CD1c-positive myeloid dendritic cell (primary cell): ENCODE results near the gene KIZ.
"Not testable (repeated sequence)": the region's sequence is repeated elsewhere in the genome, so short reads cannot be mapped to it uniquely, and the experiment has no call there.

ENCODE experiments used
- DNase-seq: peaks from one replicate; pipeline ENCODE4 v3.0.0-alpha.2; 2016; ENCODE audit errors: extremely low spot score

KIZ gene

GRCh38 chr20:21137078-21137477 is 11.2 kb downstream of the KIZ start:
- no peak for DNase-seq

GRCh38 chr20:21139881-21140566 is 14.1 kb downstream of the KIZ start:
- no peak for DNase-seq

DNA sequence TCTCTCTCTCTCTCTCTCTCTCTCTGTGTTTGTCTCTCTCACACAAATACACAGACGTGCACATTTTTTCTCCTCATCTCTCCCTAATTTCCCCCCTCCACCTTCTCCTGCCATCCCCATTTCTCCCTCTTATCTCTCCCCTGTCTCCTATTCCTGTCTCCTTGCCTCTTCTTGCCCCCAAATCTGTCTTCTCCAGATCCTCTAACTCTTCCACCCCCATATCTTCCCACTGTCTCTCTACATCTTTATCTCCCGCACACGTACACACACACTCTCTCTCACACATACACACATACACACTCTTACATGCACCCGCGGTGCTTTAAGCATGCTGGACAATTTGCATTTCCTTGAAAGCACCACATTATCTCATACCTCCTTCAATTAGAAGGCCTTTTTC is 15.9 kb downstream of the KIZ start:
- DNase-seq, result no peak

GRCh38 chr20:21143194-21143890 is 17.5 kb downstream of the KIZ start:
- DNase-seq, result no peak

- no peak for DNase-seq
Observed at GRCh38 chr20:21145424-21145823, 19.5 kb downstream of the KIZ start.

- no peak for DNase-seq
Observed at GRCh38 chr20:21146215-21146614, 20.3 kb downstream of the KIZ start.

- DNase-seq, result no peak
Observed at GRCh38 chr20:21147593-21147992, 21.7 kb downstream of the KIZ start.

- no peak for DNase-seq
Observed at GRCh38 chr20:21149344-21149743, 23.5 kb downstream of the KIZ start.

GRCh38 chr20:21151791-21152190 is 25.9 kb downstream of the KIZ start:
- no peak for DNase-seq

DNA sequence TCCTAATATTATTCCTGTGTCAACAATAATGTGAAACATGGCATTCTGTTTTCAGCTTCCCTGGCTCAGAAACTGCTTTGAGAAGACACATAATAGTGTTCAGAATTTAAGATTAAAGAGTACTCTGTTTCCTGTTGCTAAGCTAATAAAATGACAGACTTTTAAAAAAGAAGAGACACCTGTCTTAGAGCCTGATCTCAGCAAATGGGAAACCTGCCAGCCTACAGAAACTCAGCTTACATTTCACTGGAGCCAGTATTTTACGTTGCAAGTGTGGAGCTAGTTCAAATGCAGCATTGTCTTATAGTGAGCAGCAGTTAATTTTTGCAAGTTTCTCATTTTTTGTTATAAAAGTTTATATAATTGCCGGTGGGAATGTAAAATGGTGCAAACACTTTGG is 28.8 kb downstream of the KIZ start:
- DNase-seq, result no peak

- DNase-seq, result no peak
Observed at GRCh38 chr20:21155268-21155667, 29.4 kb downstream of the KIZ start.

DNA sequence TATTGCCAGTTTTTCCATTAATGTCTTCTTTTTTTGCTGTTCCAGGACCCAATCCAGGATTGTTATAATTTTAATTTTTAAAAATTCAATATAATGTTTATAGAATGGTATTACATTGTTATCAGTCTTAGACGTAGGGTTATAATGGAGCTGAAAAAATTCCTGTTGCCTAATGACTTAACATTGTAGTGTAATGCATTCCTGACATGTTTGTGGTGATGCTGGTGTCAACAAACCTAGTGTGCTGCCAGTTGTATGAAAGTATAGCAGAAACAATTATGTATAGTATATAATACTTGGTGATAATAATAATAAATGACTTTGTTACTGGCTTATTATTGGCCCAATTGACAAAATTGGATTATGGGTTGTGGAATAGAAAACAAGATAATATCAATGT is 30.4 kb downstream of the KIZ start:
- no peak for DNase-seq

DNA sequence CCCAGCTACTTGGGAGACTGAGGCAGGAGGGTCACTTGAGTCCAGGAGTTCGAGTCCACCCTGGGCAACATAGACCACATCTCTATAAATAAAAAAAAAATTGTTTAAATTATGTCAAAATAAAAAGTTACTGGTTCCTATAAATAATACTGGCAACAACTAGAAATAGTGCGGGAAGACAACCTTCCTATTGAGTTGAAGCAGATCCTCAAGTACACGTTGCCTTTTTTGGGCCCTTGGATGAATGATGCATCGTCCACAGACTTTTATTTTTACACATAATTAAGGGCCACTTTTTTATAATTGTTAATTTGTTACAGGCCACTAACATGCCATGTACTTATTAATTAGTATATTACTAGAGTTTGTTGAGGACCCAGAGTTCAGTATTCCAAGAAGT is 31.1 kb downstream of the KIZ start:
- DNase-seq, result no peak

- DNase-seq, result no peak
Observed at GRCh38 chr20:21159658-21160380, 33.9 kb downstream of the KIZ start.

- DNase-seq, result no peak
Observed at GRCh38 chr20:21161926-21162325, 36.0 kb downstream of the KIZ start.

DNA sequence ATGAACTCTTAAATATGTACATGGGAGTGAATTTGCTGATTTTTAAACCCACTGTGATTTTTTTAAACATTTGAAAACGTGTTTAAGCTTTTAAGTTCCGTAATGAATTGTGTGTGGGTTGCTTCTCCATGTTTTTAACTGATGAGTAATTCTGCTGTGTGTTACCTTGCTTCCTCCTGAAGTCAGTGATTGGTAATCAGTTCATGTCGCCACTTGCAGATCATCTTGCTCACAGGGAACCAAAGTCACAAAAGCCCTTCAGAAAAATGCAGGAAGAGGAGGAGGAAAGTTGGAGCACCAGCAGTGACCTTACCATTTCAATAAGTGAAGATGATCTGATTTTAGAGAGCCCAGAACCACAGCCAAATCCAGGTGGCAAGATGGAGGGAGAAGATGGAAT is 36.7 kb downstream of the KIZ start:
- DNase-seq, result no peak

DNA sequence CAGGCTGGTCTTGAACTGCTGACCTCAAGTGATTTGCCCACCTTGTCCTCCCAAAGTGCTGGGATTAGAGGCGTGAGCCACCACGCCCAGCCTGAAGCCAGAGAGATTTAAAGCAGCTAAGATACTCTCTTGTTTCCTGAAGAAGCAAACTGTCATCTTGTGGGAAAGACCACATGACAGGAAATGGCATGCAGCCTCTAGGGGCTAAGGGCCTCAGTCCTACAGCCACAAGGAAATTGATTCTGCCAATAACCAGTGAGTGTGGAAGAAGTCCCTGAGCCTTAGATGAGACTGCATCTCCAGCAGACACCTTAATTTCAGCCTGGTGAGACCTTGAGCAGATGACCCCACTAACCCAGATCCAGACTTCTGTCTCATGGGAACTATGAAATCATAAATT is 40.9 kb downstream of the KIZ start:
- DNase-seq, result no peak

DNA sequence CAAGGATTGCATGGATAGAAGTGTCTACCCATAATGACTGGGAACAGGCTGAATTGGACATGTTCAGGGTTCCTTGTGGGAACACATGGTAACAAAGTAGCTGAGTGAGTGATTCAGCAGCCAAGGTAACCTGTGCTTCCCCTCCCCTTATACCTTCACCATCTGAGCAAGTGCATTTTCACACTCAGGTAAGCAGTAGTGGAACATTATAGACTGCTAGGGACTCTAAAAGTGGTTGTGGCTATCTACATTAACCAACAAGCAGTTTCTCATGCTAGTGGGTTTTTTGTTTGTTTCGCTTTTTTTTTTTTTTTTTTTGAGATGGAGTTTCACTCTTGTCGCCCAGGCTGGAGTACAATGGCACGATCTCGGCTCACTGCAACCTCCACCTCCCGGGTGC is 41.4 kb downstream of the KIZ start:
- no peak for DNase-seq

DNA sequence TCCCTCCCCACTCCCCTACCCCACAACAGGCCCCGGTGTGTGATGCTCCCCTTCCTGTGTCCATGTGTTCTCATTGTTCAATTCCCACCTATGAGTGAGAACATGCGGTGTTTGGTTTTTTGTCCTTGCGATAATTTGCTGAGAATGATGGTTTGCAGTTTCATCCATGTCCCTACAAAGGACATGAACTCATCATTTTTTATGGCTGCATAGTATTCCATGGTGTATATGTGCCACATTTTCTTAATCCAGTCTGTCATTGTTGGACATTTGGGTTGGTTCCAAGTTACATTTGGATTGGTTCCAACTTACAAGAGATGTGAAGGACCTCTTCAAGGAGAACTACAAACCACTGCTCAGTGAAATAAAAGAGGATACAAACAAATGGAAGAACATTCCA is 42.2 kb downstream of the KIZ start:
- not testable (repeated sequence) for DNase-seq

DNA sequence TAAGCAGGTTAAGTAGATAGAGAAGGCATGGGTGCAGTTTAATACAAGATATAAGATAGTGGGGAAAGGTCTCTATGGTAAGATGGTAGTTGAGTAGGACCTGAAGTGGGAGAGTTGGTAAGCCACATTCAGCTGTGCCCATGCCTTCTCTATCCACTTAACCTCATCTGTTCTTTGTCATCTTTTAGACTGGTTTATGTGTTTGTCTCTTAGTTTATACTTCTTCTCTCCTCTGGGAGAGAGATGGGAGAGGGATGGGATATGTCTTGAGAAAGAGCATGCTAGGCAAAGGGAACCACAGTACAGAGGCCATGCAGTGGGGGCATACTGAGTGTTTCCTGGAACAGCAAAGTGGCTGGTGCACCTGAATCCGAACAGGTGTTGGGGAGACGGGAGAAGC is 46.7 kb downstream of the KIZ start:
- no peak for DNase-seq

- no peak for DNase-seq
Observed at GRCh38 chr20:21173485-21173884, 47.6 kb downstream of the KIZ start.

GRCh38 chr20:21174516-21175239 is 48.8 kb downstream of the KIZ start:
- no peak for DNase-seq
